ENCODE measurements around the gene TAMM41. TPM values are rescaled to one million over a fixed set of nuclear protein-coding genes. Genes with fewer than 3 reads are reported as not detected.

TAMM41 gene
- total and polyA plus RNA-seq, 10 of the 15 experiments (the other 5 are each of a cell fraction or from before 2014, with no cell fraction given): 10.4 to 36.6 (median 18.3) TPM

GRCh38 chr3:11770477-11771391 is 76.0 kb downstream of the TAMM41 start:
- peak overlapping the region; percentile 53 for H2AFZ ChIP-seq (ENCODE audit: control insufficient read depth, low read depth, low read length)
- no peaks in the 10 kb centered on the region for H3K9me3 ChIP-seq (replicated peaks; ENCODE audit: control insufficient read depth, insufficient read depth, low read length)
- peak; percentile 98 for FAIRE-seq
- no peak overlapping the region for H3K9ac ChIP-seq (ENCODE audit: control insufficient read depth, insufficient read depth, low read length)
- no peaks in the 10 kb centered on the region for H3K79me2 ChIP-seq (ENCODE audit: control insufficient read depth, insufficient read depth, low read length)
- H3K4me3 ChIP-seq: no peak overlapping the region
- RAD21 ChIA-PET (ENCODE audit: unreplicated experiment): no interaction called here
- SMC1A ChIA-PET (ENCODE audit: uncharacterized antibody, unreplicated experiment): interaction anchor here (1.2 to 1.5 kb wide), 2 partner anchors 9 to 70 kb away, joined by 3 to 4 read pairs; no protein-coding TSS in a partner anchor
- peaks cover 6% of the 10 kb centered on the region for H3K4me1 ChIP-seq (ENCODE audit: control insufficient read depth, insufficient read depth, low read length)
- H3K36me3 ChIP-seq (ENCODE audit: control insufficient read depth in 2 of 2, insufficient read depth in 2 of 2, low read length in 1 of 2): no peaks in the 10 kb centered on the region
- WGBS (ENCODE audit: insufficient coverage, insufficient replicate concordance, low lambda C conversion rate, missing lambda C conversion rate): 33% methylated on average over 20 of the region's 20 CpGs
- POLR2A ChIA-PET: no interaction called here
- intact Hi-C loops (cut with micrococcal nuclease; ENCODE audit: unreplicated experiment) (no loop called here), in situ Hi-C loops (cut with MboI) (no loop called here)
- peak; percentile 100 for ATAC-seq
- H3K27me3 ChIP-seq (replicated peaks in 1 of 2; ENCODE audit: control insufficient read depth in 2 of 2, insufficient read depth in 2 of 2, low read length in 1 of 2): no peaks in the 10 kb centered on the region
- CTCF ChIA-PET: interaction anchor here (1.3 kb wide), 1 partner anchor 34 kb away, joined by 5 read pairs; no protein-coding TSS in a partner anchor
- H3K27ac ChIP-seq (ENCODE audit: control insufficient read depth, insufficient read depth): no peak overlapping the region
- DNase-seq (ENCODE audit: low read depth, low spot score): peak; percentile 50
- no TSS peak for BruUV-seq (replicated peaks)
- peak overlapping the region; percentile 52 for H3K4me2 ChIP-seq (ENCODE audit: control insufficient read depth, insufficient read depth)
- no peaks in the 10 kb centered on the region for H4K20me1 ChIP-seq (ENCODE audit: control insufficient read depth, insufficient read depth)
- TF ChIP-seq, protein P1, sequence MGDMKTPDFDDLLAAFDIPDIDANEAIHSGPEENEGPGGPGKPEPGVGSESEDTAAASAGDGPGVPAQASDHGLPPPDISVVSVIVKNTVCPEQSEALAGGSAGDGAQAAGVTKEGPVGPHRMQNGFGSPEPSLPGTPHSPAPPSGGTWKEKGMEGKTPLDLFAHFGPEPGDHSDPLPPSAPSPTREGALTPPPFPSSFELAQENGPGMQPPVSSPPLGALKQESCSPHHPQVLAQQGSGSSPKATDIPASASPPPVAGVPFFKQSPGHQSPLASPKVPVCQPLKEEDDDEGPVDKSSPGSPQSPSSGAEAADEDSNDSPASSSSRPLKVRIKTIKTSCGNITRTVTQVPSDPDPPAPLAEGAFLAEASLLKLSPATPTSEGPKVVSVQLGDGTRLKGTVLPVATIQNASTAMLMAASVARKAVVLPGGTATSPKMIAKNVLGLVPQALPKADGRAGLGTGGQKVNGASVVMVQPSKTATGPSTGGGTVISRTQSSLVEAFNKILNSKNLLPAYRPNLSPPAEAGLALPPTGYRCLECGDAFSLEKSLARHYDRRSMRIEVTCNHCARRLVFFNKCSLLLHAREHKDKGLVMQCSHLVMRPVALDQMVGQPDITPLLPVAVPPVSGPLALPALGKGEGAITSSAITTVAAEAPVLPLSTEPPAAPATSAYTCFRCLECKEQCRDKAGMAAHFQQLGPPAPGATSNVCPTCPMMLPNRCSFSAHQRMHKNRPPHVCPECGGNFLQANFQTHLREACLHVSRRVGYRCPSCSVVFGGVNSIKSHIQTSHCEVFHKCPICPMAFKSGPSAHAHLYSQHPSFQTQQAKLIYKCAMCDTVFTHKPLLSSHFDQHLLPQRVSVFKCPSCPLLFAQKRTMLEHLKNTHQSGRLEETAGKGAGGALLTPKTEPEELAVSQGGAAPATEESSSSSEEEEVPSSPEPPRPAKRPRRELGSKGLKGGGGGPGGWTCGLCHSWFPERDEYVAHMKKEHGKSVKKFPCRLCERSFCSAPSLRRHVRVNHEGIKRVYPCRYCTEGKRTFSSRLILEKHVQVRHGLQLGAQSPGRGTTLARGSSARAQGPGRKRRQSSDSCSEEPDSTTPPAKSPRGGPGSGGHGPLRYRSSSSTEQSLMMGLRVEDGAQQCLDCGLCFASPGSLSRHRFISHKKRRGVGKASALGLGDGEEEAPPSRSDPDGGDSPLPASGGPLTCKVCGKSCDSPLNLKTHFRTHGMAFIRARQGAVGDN (IDR thresholded peaks at IDR 0.05): no peak
- TF ChIP-seq RUNX3 (IDR thresholded peaks at IDR 0.05; ENCODE audit: low read length) (peak; percentile 69), DPF2 (IDR thresholded peaks at IDR 0.05) (no peak), MYB (IDR thresholded peaks at IDR 0.05; ENCODE audit: borderline replicate concordance, low read depth, low read length) (no peak), HDAC6 (IDR thresholded peaks at IDR 0.05; ENCODE audit: unreplicated experiment) (no peak), SPI1 (IDR thresholded peaks at IDR 0.05; ENCODE audit: borderline replicate concordance, insufficient read depth, low read depth, low read length) (no peak), ZNF217 (IDR thresholded peaks at IDR 0.05) (no peak), ZBTB40 (IDR thresholded peaks at IDR 0.05; ENCODE audit: borderline replicate concordance) (no peak), NFYB (IDR thresholded peaks at IDR 0.05; ENCODE audit: insufficient read depth, low read depth, low read length) (peak; percentile 72), YBX1 (IDR thresholded peaks at IDR 0.05) (no peak), NRF1 (conservative IDR thresholded peaks at IDR 0.05; ENCODE audit: low read depth, low read length) (no peak), CREM (IDR thresholded peaks at IDR 0.05; ENCODE audit: low read depth) (no peak)
- TF ChIP-seq, protein P2, sequence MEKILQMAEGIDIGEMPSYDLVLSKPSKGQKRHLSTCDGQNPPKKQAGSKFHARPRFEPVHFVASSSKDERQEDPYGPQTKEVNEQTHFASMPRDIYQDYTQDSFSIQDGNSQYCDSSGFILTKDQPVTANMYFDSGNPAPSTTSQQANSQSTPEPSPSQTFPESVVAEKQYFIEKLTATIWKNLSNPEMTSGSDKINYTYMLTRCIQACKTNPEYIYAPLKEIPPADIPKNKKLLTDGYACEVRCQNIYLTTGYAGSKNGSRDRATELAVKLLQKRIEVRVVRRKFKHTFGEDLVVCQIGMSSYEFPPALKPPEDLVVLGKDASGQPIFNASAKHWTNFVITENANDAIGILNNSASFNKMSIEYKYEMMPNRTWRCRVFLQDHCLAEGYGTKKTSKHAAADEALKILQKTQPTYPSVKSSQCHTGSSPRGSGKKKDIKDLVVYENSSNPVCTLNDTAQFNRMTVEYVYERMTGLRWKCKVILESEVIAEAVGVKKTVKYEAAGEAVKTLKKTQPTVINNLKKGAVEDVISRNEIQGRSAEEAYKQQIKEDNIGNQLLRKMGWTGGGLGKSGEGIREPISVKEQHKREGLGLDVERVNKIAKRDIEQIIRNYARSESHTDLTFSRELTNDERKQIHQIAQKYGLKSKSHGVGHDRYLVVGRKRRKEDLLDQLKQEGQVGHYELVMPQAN (conservative IDR thresholded peaks at IDR 0.05): no peak

All from GM12878 (cell line).